B cell (primary cell): Measurements from ENCODE around the gene HDLBP. TPM values are rescaled to one million over a fixed set of nuclear protein-coding genes. Genes with fewer than 3 reads are reported as not detected.

Source experiments
- ATAC-seq: fragments of 200-7000 bp; cut with Tn5 transposase; one replicate; pipeline ENCODE4 v1.10.0; 2021; ENCODE audit warnings: low read depth, mild to moderate bottlenecking, moderate number of reproducible peaks, moderate library complexity
- CTCF ChIA-PET: fragments of 350-600 bp; sonication (Branson Sonifier 250); formaldehyde crosslinking; loops from one replicate; lab custom pipeline; 2021; ENCODE audit warnings: antibody characterized with exemption, inconsistent platforms; lab: Charles Lee
- POLR2A ChIA-PET: fragments of 350-600 bp; sonication (Branson Sonifier 250); formaldehyde crosslinking; loops from one replicate; lab custom pipeline; 2021; ENCODE audit warnings: antibody characterized with exemption; lab: Charles Lee
- DNase-seq: peaks from one replicate; pipeline ENCODE4 v3.0.0; 2013
- H2AFZ ChIP-seq: 2 replicates; pipeline ENCODE4 v1.6.1; 2012; ENCODE audit warnings: mild to moderate bottlenecking, low read depth, low read length; ENCODE audit not compliant: insufficient read depth, poor library complexity, severe bottlenecking
- H3K27ac ChIP-seq, 2 donors: 1 replicate in 1 of 2; 2 replicates in 1 of 2; pipeline ENCODE4 v1.5.1; 2012 to 2013; ENCODE audit warnings: low read length in 2 of 2, mild to moderate bottlenecking in 2 of 2, moderate library complexity in 1 of 2
- H3K27me3 ChIP-seq, 4 experiments: fragments of 200-600 bp in 1 of 4; sonication (generic) in 1 of 4; replicated peaks in 1 of 4; 1 replicate in 2 of 4; 2 replicates in 2 of 4; pipeline versions ENCODE4 v1.6.1 to v1.7.0; 2013 to 2016; ENCODE audit warnings: low read length in 3 of 4, mild to moderate bottlenecking in 2 of 4, mixed read lengths in 1 of 4, moderate library complexity in 1 of 4; ENCODE audit not compliant: insufficient read depth in 4 of 4, control insufficient read depth in 3 of 4; ENCODE audit errors: control extremely low read depth in 1 of 4
- H3K36me3 ChIP-seq, 2 experiments: replicated peaks in 1 of 2; 1 replicate in 1 of 2; 2 replicates in 1 of 2; pipeline versions ENCODE4 v1.6.1 to v1.7.1; 2013; ENCODE audit warnings: low read length in 1 of 2; ENCODE audit not compliant: insufficient read depth in 2 of 2, control insufficient read depth in 1 of 2; ENCODE audit errors: control extremely low read depth in 1 of 2, extremely low read depth in 1 of 2
- H3K4me1 ChIP-seq, 2 donors: fragments of 200-600 bp in 1 of 2; sonication (generic) in 1 of 2; 1 replicate in 1 of 2; 2 replicates in 1 of 2; pipeline versions ENCODE4 v1.5.1 to v1.6.1; 2013 to 2017; ENCODE audit warnings: low read length in 2 of 2; ENCODE audit not compliant: control insufficient read depth in 2 of 2, insufficient read depth in 2 of 2
- H3K4me2 ChIP-seq: replicated peaks from 2 replicates; pipeline ENCODE3; 2012; ENCODE audit warnings: mild to moderate bottlenecking, low read depth, low read length; ENCODE audit not compliant: poor library complexity, severe bottlenecking
- H3K4me3 ChIP-seq, 5 experiments: fragments of 200-600 bp in 1 of 5; sonication (generic) in 1 of 5; 1 replicate in 3 of 5; 2 replicates in 2 of 5; pipeline versions ENCODE4 v1.5.1 to v1.7.0; 2011 to 2016; ENCODE audit warnings: low read length in 4 of 5, mild to moderate bottlenecking in 4 of 5, low read depth in 2 of 5, control low read depth in 1 of 5, moderate library complexity in 1 of 5; ENCODE audit not compliant: insufficient read depth in 1 of 5; ENCODE audit errors: control extremely low read depth in 1 of 5, extremely low read depth in 1 of 5
- H3K79me2 ChIP-seq: fragments of 200-600 bp; sonication (generic); one replicate; pipeline ENCODE4 v1.6.0; 2016; ENCODE audit warnings: low read length; ENCODE audit not compliant: control insufficient read depth, insufficient read depth
- H3K9ac ChIP-seq: fragments of 200-600 bp; sonication (generic); 2 replicates; pipeline ENCODE4 v1.6.1; 2017; ENCODE audit warnings: mild to moderate bottlenecking, low read length, moderate library complexity
- H3K9me3 ChIP-seq, 3 donors: one replicate each; pipeline versions ENCODE4 v1.6.1 to v1.7.1; 2013; ENCODE audit warnings: low read length in 2 of 3; ENCODE audit not compliant: control insufficient read depth in 2 of 3, insufficient read depth in 1 of 3; ENCODE audit errors: control extremely low read depth in 1 of 3
- H4K20me1 ChIP-seq: 2 replicates; pipeline ENCODE4 v1.6.0; 2012; ENCODE audit warnings: mild to moderate bottlenecking, low read length; ENCODE audit not compliant: insufficient read depth, control insufficient read depth, poor library complexity, severe bottlenecking
- H3K27ac Mint-ChIP-seq: one replicate; pipeline ENCODE4 v1.8.0; 2021; ENCODE audit warnings: mixed read lengths
- H3K27me3 Mint-ChIP-seq: one replicate; pipeline ENCODE4 v1.8.0; 2021; ENCODE audit warnings: mixed read lengths
- H3K4me1 Mint-ChIP-seq: one replicate; pipeline ENCODE4 v1.8.0; 2021; ENCODE audit warnings: mixed read lengths
- H3K4me3 Mint-ChIP-seq: one replicate; pipeline ENCODE4 v1.8.0; 2021; ENCODE audit warnings: mixed read lengths
- H3K9me3 Mint-ChIP-seq: one replicate; pipeline ENCODE4 v1.8.0; 2022; ENCODE audit warnings: mixed read lengths; ENCODE audit not compliant: insufficient read depth
- EZH2 ChIP-seq: IDR thresholded peaks from 2 replicates; pipeline ENCODE4 v1.6.1; 2012; ENCODE audit warnings: borderline replicate concordance, low read depth, mild to moderate bottlenecking, moderate library complexity, low read length; ENCODE audit not compliant: insufficient read depth, poor library complexity, severe bottlenecking
- WGBS: methylation state at CpG from one replicate; pipeline ENCODE4 v1.1.5; 2013; ENCODE audit warnings: missing lambda C conversion rate; ENCODE audit not compliant: insufficient coverage; 5-methylcytosine and 5-hydroxymethylcytosine counted together
- intact Hi-C: fragments of 100-400 bp; cut with micrococcal nuclease; formaldehyde crosslinking; loops from one replicate; pipeline ENCODE4 v1.10.0; 2022
- polyA plus RNA-seq: library from polyadenylated mRNA; depleted of rRNA; stranded (reverse); fragments of >200 nt; gene quantifications from 2 replicates; pipeline ENCODE4 v1.2.3, GENCODE V29; 2012
- total RNA-seq, 2 donors: library from RNA; stranded (reverse); fragments of 120-200 nt in 1 of 2; gene quantifications; 1 replicate in 1 of 2; 2 replicates in 1 of 2; pipeline versions ENCODE4 v1.2.3 to v1.2.4, GENCODE V29; 2013 to 2022
- TF ChIP-seq, protein P1 (sequence below): fragments of 200-600 bp; IDR thresholded peaks from one replicate; pipeline ENCODE4 v1.8.0; 2022; ENCODE audit warnings: antibody characterized with exemption, mild to moderate bottlenecking

HDLBP gene
- total and polyA plus RNA-seq, 2 donors (not counting 1 experiment from before 2014, with no cell fraction given), result 55.1 to 127 TPM

DNA sequence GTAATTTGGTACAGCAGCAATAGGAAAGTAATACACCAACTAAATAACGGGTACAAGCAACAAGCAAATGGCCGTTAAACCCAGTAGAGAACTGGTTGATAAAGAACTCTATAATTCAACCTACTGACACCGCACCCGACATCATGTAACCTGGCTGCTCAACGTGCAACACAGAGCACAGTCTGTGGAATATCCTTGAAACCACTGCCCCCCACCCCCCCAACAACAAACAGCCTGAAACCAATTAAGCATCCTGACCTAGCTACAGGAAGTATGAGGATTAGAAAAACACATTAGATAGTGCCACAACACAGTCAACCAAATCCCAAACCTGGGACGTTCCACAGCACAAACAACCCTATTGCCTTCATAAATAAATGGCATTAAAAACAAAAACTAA, 23.5 kb downstream of the HDLBP start:
- Histone ChIP-seq H3K9ac (no peak overlapping the region), H3K4me1 (peaks cover 0 to 4% of the 10 kb centered on the region in 2 donors), H3K36me3 (no peaks in the 10 kb centered on the region), H3K9me3 (no peaks in the 10 kb centered on the region), H2AFZ (no peak overlapping the region), H4K20me1 (peaks cover 70% of the 10 kb centered on the region), H3K4me3 (no peak overlapping the region), H3K4me2 (no peak overlapping the region), H3K27me3 (no peaks in the 10 kb centered on the region), H3K79me2 (peaks cover 98% of the 10 kb centered on the region), H3K27ac (no peak overlapping the region)
- Mint-ChIP-seq H3K9me3 (no peaks in the 10 kb centered on the region), H3K27me3 (no peaks in the 10 kb centered on the region), H3K27ac (no peak overlapping the region), H3K4me1 (peaks cover 45% of the 10 kb centered on the region), H3K4me3 (no peak overlapping the region)
- DNase-seq (no peak), ATAC-seq (no peak)
- TF ChIP-seq, protein P1, sequence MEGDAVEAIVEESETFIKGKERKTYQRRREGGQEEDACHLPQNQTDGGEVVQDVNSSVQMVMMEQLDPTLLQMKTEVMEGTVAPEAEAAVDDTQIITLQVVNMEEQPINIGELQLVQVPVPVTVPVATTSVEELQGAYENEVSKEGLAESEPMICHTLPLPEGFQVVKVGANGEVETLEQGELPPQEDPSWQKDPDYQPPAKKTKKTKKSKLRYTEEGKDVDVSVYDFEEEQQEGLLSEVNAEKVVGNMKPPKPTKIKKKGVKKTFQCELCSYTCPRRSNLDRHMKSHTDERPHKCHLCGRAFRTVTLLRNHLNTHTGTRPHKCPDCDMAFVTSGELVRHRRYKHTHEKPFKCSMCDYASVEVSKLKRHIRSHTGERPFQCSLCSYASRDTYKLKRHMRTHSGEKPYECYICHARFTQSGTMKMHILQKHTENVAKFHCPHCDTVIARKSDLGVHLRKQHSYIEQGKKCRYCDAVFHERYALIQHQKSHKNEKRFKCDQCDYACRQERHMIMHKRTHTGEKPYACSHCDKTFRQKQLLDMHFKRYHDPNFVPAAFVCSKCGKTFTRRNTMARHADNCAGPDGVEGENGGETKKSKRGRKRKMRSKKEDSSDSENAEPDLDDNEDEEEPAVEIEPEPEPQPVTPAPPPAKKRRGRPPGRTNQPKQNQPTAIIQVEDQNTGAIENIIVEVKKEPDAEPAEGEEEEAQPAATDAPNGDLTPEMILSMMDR, result no peak
- no peak for TF ChIP-seq EZH2
- CTCF ChIA-PET, result interaction anchor here (0.6 kb wide), 2 partner anchors 14 to 31 kb away, joined by 3 read pairs; no protein-coding TSS in a partner anchor
- 100% methylated on average over 2 of the region's 6 CpGs for WGBS
- POLR2A ChIA-PET, result no interaction called here
- intact Hi-C loops, result no loop called here

DNA sequence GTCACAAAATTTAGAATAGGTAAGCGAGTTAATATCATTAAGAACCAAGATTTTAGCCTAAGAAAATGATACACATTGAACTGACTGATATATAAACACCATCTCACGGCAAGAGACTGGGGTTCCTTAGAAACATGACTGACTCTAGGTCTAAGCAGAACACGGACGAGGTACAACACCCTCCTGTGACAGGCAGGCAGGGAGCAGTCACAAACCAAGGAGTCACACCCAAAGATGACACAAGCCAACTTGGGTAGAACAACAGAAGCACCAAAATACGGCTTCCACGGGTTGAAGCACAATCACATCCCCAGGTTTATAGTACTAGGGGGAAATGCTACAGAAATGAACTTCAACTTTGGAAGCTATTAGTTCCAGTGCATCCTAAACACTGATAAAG, 24.3 kb downstream of the HDLBP start:
- Mint-ChIP-seq H3K27ac (no peak overlapping the region), H3K27me3 (no peaks in the 10 kb centered on the region), H3K9me3 (no peaks in the 10 kb centered on the region), H3K4me1 (peaks cover 36% of the 10 kb centered on the region), H3K4me3 (no peak overlapping the region)
- H3K9me3 ChIP-seq, result no peaks in the 10 kb centered on the region
- H4K20me1 ChIP-seq, result peaks cover 65% of the 10 kb centered on the region
- DNase-seq, result no peak
- H3K27me3 ChIP-seq, result no peaks in the 10 kb centered on the region
- H3K36me3 ChIP-seq, result no peaks in the 10 kb centered on the region
- H3K27ac ChIP-seq, result no peak overlapping the region
- TF ChIP-seq, protein P1, result no peak
- no peak for TF ChIP-seq EZH2
- H3K4me2 ChIP-seq, result no peak overlapping the region
- H3K4me3 ChIP-seq, result no peak overlapping the region
- peaks cover 0 to 4% of the 10 kb centered on the region in 2 donors for H3K4me1 ChIP-seq
- CTCF ChIA-PET, result interaction anchor here (0.6 kb wide), 1 partner anchor 670 kb away, joined by 3 read pairs; no protein-coding TSS in a partner anchor
- H3K79me2 ChIP-seq, result peaks cover 96% of the 10 kb centered on the region
- H3K9ac ChIP-seq, result no peak overlapping the region
- intact Hi-C loops, result no loop called here
- POLR2A ChIA-PET, result no interaction called here
- ATAC-seq, result no peak
- WGBS, result 100% methylated on average over 2 of the region's 6 CpGs
- no peak overlapping the region for H2AFZ ChIP-seq
